ENCODE data around the gene MIER2.
"Not testable (repeated sequence)": the region's sequence is repeated elsewhere in the genome, so short reads cannot be mapped to it uniquely, and the experiment has no call there.

The MIER2 gene

DNA sequence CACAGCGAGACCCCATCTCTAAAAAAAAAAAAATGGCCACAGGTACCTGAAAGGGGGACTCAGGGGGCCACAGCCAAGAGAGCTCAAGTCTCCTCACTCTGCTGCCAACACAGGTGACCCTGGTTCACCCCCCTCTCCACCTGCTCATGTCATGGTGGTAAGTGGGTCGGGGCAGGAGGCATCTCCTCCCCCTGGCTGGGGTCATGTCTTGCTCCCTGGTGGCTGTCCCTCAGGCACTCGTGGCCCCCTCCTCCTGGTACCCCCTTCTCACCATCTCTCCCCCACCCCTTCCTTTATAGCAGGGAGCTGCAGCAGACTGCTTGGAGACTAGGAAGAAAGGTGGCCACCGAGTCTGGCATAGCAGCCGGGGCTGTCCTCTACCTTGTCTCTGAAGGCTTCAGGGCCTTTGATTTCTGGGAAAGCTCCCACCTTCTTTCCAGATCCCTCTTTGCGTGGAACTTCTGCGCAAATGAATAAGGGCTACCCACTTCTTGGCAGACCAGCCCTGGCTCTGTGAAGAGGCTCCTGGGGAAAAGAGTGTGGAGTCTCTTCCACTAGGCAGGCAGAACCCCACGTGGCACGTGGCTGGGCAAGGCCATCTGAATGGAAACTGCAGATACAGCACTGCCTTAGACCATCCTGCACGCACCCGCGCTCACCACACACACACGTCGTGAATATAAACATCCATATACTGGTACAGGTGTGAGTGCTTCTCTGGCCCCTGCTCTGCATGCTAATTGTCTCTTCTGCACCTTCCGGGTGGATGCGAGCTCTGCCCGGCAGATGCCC lies 20.1 kb upstream of the MIER2 start:
- no peak for DNase-seq

DNA sequence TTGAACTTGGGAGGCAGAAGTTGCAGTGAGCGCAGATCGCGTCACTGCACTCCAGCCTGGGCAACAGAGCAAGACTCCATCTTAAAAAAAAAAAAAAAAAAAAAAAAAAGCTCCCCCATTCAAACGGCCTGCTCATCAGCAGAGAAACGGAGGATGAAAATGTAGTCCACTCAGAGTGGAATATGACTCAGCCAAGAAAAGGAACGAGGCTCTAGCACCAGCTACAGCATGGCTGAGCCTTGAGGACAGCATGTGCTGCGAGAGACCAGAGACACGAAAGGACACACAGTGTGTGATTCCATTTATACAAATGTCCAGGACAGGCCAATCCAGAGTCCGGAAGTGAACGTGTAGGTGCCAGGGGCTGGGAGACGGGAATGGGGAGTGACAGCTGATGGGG lies 18.1 kb upstream of the MIER2 start:
- no peak for DNase-seq

GRCh38 chr19:362154-362553 lies 17.6 kb upstream of the MIER2 start:
- DNase-seq: no peak

- DNase-seq: no peak
These were observed 15.0 kb upstream of the MIER2 start for GRCh38 chr19:359653-359925.

GRCh38 chr19:355536-355935 lies 10.9 kb upstream of the MIER2 start:
- not testable (repeated sequence) for DNase-seq

DNA sequence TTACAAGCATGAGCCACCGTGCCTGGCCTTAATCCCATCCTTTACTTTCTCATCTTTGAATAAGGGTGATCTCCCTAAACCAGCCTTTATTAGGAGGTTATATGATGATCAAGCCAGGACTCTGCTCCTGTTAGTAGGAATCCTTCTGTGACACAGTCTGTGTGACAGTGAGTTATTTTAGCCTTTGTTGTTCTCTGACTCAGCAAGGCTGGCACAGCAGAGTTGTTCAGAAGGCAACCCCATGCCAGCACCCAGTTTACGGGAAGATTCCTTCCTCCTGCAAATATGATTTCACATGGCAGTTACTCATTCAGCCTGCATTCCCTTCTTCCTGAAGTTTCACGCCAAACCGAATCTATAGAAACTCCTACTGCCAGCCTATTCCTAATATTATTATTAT lies 10.5 kb upstream of the MIER2 start:
- no peak for DNase-seq

GRCh38 chr19:351976-352625 lies 7.5 kb upstream of the MIER2 start:
- no peak for DNase-seq

- DNase-seq: no peak
These were observed 3.6 kb upstream of the MIER2 start for GRCh38 chr19:347946-348861.

DNA sequence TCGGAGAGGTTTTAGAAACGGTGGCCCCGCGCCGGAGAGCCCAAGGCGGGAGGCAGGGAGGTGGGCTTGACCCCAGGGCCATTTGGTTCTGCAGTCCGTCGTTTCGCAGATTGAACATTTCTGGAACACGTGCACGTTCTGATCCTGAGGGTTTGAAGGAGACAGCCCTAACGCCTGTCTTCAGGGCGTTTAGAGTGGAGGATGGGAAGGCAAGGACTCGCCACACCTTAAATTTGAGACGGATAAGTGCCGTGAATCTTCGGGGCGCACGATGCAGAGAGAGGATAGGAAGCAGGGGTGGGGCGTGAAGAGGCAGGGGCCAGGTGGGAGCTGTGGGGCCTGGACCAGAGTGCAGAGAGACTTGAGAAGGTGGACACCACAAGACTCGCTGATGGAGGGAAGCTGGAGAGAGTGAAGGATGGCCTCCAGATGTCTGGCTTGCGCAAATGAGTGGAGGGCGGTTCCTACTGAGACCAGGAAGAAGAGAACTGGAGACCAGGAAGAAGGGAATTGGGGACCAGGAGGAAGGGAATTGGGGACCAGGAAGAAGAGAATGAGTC lies 804 bp upstream of the MIER2 start:
- no peak for DNase-seq

DNA sequence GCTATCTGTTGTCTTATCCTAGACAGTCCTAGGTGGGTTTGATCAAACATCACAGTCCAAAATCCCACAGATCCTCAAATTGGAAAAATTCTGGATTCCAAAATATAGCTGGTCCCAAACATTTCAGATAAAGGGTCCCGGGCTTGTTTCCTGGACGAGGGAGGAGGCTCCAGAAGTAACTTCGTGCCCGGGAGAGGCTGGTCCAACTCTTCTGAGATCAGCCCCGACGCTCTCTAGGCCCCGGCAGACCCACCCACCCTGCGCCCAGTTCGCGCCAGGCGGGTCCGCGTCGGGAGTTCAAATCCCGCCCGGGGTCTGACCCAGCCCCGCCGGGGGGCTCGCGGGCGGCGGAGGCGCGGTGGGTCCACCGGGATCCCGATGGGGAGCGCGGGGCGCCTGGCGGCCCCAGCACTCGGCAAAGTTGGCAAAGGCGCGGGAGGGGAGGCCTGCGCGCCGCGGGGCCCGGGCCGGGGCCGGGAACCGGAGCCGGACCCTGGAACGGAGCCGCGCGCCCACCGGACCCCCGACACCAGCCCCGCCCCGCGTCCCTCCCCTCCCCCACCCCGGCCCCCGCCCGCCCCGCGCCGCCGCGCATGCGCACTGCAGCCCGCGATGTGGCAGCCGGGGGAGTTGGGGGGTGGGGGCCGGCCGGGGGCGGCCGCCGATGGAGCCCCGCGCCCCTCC lies 513 bp downstream of the MIER2 start:
- DNase-seq: peak in 8 of 51 donors; percentile 25 to 65 (median 48)

- no peak for DNase-seq
These were observed 1.1 kb downstream of the MIER2 start for GRCh38 chr19:343451-343931.

GRCh38 chr19:342801-343421 lies 1.7 kb downstream of the MIER2 start:
- peak in 20 of 51 donors; percentile 4 to 40 (median 14) for DNase-seq

DNA sequence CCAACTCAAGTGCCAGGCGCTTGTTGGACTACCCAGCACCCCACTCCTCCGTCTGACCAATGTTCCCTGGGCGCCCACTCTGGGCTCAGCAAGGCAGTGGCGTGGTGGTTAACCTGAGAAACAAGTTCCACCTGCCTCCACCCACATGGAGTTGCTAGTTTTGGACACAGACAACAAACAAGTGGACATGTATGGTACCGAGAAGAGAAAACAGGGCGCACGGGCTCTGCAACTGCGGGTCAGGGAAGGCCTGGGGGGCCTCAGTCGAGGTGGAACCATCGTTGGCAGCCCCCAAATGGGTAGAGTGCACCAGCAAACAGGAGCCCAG lies 2.5 kb downstream of the MIER2 start:
- DNase-seq: no peak

GRCh38 chr19:341386-342127 lies 3.0 kb downstream of the MIER2 start:
- no peak for DNase-seq

GRCh38 chr19:340620-341385 lies 3.8 kb downstream of the MIER2 start:
- no peak for DNase-seq

DNA sequence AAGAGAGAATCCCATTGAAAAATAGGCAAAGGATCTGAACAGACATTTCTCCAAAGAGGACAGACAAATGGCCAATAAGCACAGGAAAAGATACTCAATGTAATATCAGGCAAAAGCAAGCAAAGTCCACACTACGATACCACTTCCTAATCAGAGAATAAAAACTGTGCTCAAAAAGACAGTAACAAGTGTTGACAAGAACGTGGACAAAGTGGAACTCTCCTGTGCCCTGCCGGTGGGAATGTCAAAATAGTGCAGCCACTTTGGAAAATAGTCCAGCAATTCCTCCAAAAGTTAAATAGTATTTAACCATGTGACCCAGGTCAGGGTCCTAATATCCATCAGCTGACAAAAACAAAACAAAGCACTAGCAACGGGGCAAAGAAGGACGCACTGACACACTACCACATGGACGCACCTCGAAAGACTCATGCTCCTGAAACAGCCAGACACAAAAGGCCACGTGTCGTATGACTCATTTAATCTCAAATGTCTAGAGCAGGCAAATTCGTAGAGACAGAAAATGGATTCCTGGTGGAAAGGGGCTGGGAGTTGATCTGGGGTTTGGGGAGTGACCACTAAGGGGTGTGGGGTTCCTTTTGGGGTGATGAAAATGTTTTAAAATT lies 5.2 kb downstream of the MIER2 start:
- DNase-seq: no peak

DNA sequence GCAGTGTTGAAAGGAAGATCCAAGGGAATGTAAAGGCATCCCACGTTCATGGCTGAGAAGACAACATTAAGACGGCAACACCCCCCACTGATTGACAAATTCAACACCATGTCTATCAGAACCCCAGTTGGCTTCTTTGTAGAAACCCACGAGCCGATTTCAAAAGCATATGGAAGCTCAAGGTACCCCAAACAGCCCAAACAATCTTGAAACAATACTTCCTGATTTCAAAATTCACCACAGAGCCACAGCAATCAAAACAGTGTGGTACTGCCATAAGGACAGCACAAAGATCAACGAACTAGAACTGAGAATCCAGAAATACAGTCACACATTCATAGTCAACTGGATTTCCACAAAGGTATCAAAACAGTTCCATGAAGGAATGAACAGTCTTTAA lies 6.2 kb downstream of the MIER2 start:
- no peak for DNase-seq

DNA sequence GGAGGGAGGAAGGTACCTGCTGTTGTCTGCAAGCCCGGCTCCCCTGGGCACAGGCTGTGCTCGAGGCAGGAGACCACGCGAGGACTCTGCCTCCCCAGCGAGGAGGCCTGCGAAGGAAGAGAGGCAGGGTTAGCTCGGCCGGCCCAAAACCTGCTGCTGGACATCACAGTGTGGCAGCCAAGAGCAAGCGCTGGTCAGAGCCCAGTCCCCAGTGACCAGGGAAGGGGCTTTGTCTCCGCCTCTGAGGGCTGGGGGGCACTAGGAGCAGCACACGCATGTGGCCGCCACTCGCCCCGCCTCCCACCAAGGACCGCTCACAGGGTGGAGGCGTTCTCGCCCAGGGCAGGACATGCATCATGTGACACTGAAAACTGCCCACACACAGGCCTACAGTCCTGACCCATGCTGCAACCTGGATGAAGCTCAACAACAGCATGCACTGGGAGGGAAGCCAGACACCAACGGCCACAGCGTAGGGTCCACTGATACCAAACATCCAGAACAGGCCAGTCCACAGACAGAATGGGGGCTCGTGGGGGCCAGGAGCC lies 8.5 kb downstream of the MIER2 start:
- DNase-seq: no peak

All from hypothalamus (tissue), 51 donors.